SK-N-SH (cell line): ENCODE data around the gene GCLC. TPM values are rescaled to one million over a fixed set of nuclear protein-coding genes. Genes with fewer than 3 reads are reported as not detected.
A peak's percentile ranks its signal among the peaks of the same experiment; 100 is the strongest.

Experiments
- CTCF ChIA-PET: fragments of 300-600, 350-600 bp; formaldehyde crosslinking; extraction: SDS; loops from one replicate; lab custom pipeline; 2021; lab: Yijun Ruan, JAX
- POLR2A ChIA-PET: fragments of 350-600 bp; sonication (Branson Sonifier 250); formaldehyde crosslinking; extraction: SDS; loops from one replicate; lab custom pipeline; 2020; ENCODE audit warnings: antibody characterized with exemption, inconsistent platforms; lab: Yijun Ruan, JAX
- DNase-seq: peaks from one replicate; pipeline ENCODE4 v3.0.0; 2012
- H2AFZ ChIP-seq: fragments of 200-600 bp; sonication (generic); 2 replicates; pipeline ENCODE4 v1.8.1; 2016; ENCODE audit warnings: antibody characterized with exemption, mild to moderate bottlenecking, low read depth
- H3F3A ChIP-seq: fragments of 200-600 bp; sonication (generic); replicated peaks from 2 replicates; pipeline ENCODE3; 2016; ENCODE audit warnings: antibody characterized with exemption, mild to moderate bottlenecking; ENCODE audit not compliant: insufficient read depth
- H3K27ac ChIP-seq, 2 experiments: fragments of 200-500 bp in 1 of 2; fragments of 200-600 bp in 1 of 2; sonication (Bioruptor generic) in 1 of 2; sonication (generic), shearing (Covaris generic) in 1 of 2; 2 replicates each; pipeline versions ENCODE4 v1.5.1 to v1.6.1; 2014 to 2016; ENCODE audit warnings: low read depth in 2 of 2, inconsistent platforms in 1 of 2, low read length in 1 of 2, mild to moderate bottlenecking in 1 of 2, mixed read lengths in 1 of 2
- H3K27me3 ChIP-seq: fragments of 200-600 bp; sonication (generic), shearing (Covaris generic); 2 replicates; pipeline ENCODE4 v1.6.1; 2016; ENCODE audit warnings: mixed run types; ENCODE audit not compliant: insufficient read depth
- H3K36me3 ChIP-seq, 2 experiments: fragments of 200-500 bp in 1 of 2; fragments of 200-600 bp in 1 of 2; sonication (Bioruptor generic) in 1 of 2; sonication (generic) in 1 of 2; replicated peaks in 1 of 2; 2 replicates each; pipeline versions ENCODE3 to v1.5.1; 2014 to 2016; ENCODE audit warnings: low read length in 1 of 2, mild to moderate bottlenecking in 1 of 2; ENCODE audit not compliant: insufficient read depth in 2 of 2, control insufficient read depth in 1 of 2
- H3K4me1 ChIP-seq, 2 experiments: fragments of 200-500 bp in 1 of 2; fragments of 200-600 bp in 1 of 2; sonication (Bioruptor generic) in 1 of 2; sonication (generic), shearing (Covaris generic) in 1 of 2; 2 replicates each; pipeline versions ENCODE4 v1.5.1 to v1.6.1; 2014 to 2016; ENCODE audit warnings: low read depth in 1 of 2, low read length in 1 of 2, mixed run types in 1 of 2; ENCODE audit not compliant: insufficient read depth in 2 of 2, control insufficient read depth in 1 of 2
- H3K4me2 ChIP-seq: fragments of 200-600 bp; sonication (generic), shearing (Covaris generic); 2 replicates; pipeline ENCODE4 v1.6.1; 2017; ENCODE audit warnings: mixed run types
- H3K4me3 ChIP-seq, 2 experiments: fragments of 200-500 bp in 1 of 2; fragments of 200-600 bp in 1 of 2; sonication (Bioruptor generic) in 1 of 2; sonication (generic), shearing (Covaris generic) in 1 of 2; 2 replicates each; pipeline versions ENCODE4 v1.5.1 to v1.8.1; 2014 to 2016; ENCODE audit warnings: low read depth in 2 of 2, inconsistent platforms in 1 of 2, low read length in 1 of 2, mild to moderate bottlenecking in 1 of 2, mixed read lengths in 1 of 2, moderate library complexity in 1 of 2
- H3K79me2 ChIP-seq: fragments of 200-600 bp; sonication (generic); 2 replicates; pipeline ENCODE4 v1.8.1; 2017; ENCODE audit warnings: mild to moderate bottlenecking; ENCODE audit not compliant: insufficient read depth
- H3K9ac ChIP-seq: fragments of 200-600 bp; sonication (generic); 2 replicates; pipeline ENCODE4 v1.6.1; 2017; ENCODE audit warnings: mixed run types
- H3K9me2 ChIP-seq: fragments of 200-600 bp; sonication (generic); 2 replicates; pipeline ENCODE4 v1.6.1; 2017; ENCODE audit warnings: mixed run types
- H3K9me3 ChIP-seq: fragments of 200-600 bp; sonication (generic); 2 replicates; pipeline ENCODE4 v1.6.1; 2017; ENCODE audit warnings: mixed run types, mild to moderate bottlenecking, moderate library complexity
- H4K20me1 ChIP-seq: fragments of 200-600 bp; sonication (generic); 2 replicates; pipeline ENCODE4 v1.6.1; 2017; ENCODE audit warnings: mild to moderate bottlenecking, mixed run types; ENCODE audit not compliant: insufficient read depth
- CTCF ChIP-seq: fragments of 200-600 bp; sonication (generic); IDR thresholded peaks from 2 replicates; pipeline ENCODE4 v1.6.1; 2017; ENCODE audit warnings: antibody characterized with exemption, mild to moderate bottlenecking, moderate library complexity
- FOXJ3 ChIP-seq: sonication (generic); formaldehyde crosslinking; IDR thresholded peaks from 2 replicates; pipeline ENCODE4 v1.5.1; 2020; ENCODE audit warnings: mild to moderate bottlenecking, missing genetic modification reagents
- GATA2 ChIP-seq: sonication (generic); formaldehyde crosslinking; IDR thresholded peaks from 2 replicates; pipeline ENCODE4 v1.5.0; 2020; ENCODE audit warnings: mild to moderate bottlenecking, missing genetic modification reagents
- MXI1 ChIP-seq: IDR thresholded peaks from 2 replicates; pipeline ENCODE4 v1.6.1; 2012; ENCODE audit warnings: mild to moderate bottlenecking, low read depth, low read length, improper control_type of control experiment
- POLR2AphosphoS5 ChIP-seq: IDR thresholded peaks from 2 replicates; pipeline ENCODE4 v1.6.1; 2012; ENCODE audit warnings: low read depth, low read length
- RAD21 ChIP-seq: IDR thresholded peaks from 2 replicates; pipeline ENCODE4 v1.6.1; 2012; ENCODE audit warnings: mild to moderate bottlenecking, low read length
- RFX5 ChIP-seq: IDR thresholded peaks from 2 replicates; pipeline ENCODE4 v1.6.1; 2012; ENCODE audit warnings: mild to moderate bottlenecking, improper control_type of control experiment, low read length
- TAF1 ChIP-seq: IDR thresholded peaks from 2 replicates; pipeline ENCODE4 v1.6.1; 2012; ENCODE audit warnings: low read depth, mild to moderate bottlenecking, low read length, moderate library complexity, borderline replicate concordance
- TEAD4 ChIP-seq: IDR thresholded peaks from 2 replicates; pipeline ENCODE4 v1.4.0; 2012; ENCODE audit warnings: mild to moderate bottlenecking, borderline replicate concordance; ENCODE audit not compliant: insufficient read depth
- WGBS: methylation state at CpG from one replicate; pipeline ENCODE4 v1.1.6; 2017; ENCODE audit warnings: low lambda C conversion rate; 5-methylcytosine and 5-hydroxymethylcytosine counted together
- polyA plus RNA-seq, 3 experiments: library from polyadenylated mRNA; depleted of rRNA; stranded (reverse); fragments of >200 nt; gene quantifications; 2 replicates each; pipeline ENCODE4 v1.2.3, GENCODE V29; 2012
- TF ChIP-seq, protein P1 (sequence below): IDR thresholded peaks from 2 replicates; pipeline ENCODE4 v1.6.1; 2012; ENCODE audit warnings: mild to moderate bottlenecking, low read depth, low read length, moderate library complexity
- TF ChIP-seq, protein P2 (sequence below): IDR thresholded peaks from 2 replicates; pipeline ENCODE4 v1.4.0; 2012; ENCODE audit warnings: low read depth, borderline replicate concordance
- TF ChIP-seq, protein P3 (sequence below): IDR thresholded peaks from 2 replicates; pipeline ENCODE4 v1.4.0; 2012; ENCODE audit warnings: low read depth, borderline replicate concordance

The GCLC gene
- polyA plus RNA-seq, 1 of the 3 experiments (the other 2 are of a cell fraction): 7.5 TPM

DNA sequence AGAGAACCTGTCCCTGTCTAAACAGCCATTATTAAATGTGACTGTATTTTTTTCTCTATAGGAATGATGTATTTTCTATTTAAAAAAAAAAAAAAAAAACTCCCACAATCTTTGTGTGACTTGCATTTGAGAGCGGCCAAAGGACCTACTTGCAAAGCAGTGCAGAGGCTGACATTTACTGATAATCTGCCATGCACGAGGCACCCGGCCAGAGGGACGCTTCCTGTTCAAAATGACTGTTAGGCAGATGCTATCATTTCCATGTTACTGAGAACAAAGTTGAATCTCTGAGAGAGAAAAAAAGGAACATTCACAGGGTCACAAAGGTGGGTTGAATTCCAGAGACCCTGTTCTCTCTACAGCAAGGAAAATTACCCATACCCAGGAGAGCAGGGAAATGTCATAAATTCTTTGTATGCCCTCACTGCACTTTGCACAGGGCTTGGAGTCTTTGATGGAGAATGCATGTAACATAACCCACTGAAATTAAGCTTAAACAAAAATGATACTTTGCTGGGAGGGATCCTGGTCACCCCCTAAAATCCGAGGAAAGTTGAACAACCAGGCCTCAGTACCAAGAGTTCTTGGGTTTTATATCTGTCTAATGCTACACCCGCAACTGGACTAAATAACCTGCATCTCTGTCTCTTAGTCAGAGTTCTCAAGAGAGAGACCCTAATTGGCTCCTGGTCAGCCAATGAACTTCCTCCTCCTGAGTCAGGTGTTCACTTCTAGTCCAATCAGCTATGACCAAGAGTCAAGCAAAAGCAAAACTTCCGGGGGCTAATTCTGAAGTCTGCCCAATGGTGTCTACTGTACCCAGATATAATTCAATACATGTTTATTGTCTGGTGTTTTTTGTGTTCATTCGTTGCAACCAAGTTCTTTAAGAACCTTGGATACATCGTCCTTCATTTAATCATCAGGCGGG, 61.2 kb downstream of the GCLC start:
- Histone ChIP-seq H3K27me3 (peaks cover 17% of the 10 kb centered on the region), H2AFZ (no peak overlapping the region), H3K4me3 (no peak overlapping the region), H3K79me2 (no peaks in the 10 kb centered on the region), H3K9me3 (no peaks in the 10 kb centered on the region)
- CTCF ChIA-PET: interaction anchor here (0.5 to 4.6 kb wide), 71 partner anchors 9 to 827 kb away, joined by 3 to 90 read pairs (median 4); partner anchors contain the start of gene GCLC
- TF ChIP-seq TEAD4 (no peak), RAD21 (peak; percentile 14; the same call in 1 of the 2 replicates), MXI1 (peak; percentile 68; the same call in 1 of the 2 replicates), CTCF (no peak), TAF1 (no peak), FOXJ3 (CRISPR knock-in tag) (no peak), GATA2 (CRISPR knock-in tag) (peak; percentile 58; the same call in 1 of the 2 replicates), RFX5 (no peak), POLR2AphosphoS5 (no peak)
- TF ChIP-seq, protein P1, sequence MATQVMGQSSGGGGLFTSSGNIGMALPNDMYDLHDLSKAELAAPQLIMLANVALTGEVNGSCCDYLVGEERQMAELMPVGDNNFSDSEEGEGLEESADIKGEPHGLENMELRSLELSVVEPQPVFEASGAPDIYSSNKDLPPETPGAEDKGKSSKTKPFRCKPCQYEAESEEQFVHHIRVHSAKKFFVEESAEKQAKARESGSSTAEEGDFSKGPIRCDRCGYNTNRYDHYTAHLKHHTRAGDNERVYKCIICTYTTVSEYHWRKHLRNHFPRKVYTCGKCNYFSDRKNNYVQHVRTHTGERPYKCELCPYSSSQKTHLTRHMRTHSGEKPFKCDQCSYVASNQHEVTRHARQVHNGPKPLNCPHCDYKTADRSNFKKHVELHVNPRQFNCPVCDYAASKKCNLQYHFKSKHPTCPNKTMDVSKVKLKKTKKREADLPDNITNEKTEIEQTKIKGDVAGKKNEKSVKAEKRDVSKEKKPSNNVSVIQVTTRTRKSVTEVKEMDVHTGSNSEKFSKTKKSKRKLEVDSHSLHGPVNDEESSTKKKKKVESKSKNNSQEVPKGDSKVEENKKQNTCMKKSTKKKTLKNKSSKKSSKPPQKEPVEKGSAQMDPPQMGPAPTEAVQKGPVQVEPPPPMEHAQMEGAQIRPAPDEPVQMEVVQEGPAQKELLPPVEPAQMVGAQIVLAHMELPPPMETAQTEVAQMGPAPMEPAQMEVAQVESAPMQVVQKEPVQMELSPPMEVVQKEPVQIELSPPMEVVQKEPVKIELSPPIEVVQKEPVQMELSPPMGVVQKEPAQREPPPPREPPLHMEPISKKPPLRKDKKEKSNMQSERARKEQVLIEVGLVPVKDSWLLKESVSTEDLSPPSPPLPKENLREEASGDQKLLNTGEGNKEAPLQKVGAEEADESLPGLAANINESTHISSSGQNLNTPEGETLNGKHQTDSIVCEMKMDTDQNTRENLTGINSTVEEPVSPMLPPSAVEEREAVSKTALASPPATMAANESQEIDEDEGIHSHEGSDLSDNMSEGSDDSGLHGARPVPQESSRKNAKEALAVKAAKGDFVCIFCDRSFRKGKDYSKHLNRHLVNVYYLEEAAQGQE: no peak
- TF ChIP-seq, protein P2, sequence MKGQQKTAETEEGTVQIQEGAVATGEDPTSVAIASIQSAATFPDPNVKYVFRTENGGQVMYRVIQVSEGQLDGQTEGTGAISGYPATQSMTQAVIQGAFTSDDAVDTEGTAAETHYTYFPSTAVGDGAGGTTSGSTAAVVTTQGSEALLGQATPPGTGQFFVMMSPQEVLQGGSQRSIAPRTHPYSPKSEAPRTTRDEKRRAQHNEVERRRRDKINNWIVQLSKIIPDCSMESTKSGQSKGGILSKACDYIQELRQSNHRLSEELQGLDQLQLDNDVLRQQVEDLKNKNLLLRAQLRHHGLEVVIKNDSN: no peak; the same call in 1 of the 2 replicates
- TF ChIP-seq, protein P3, sequence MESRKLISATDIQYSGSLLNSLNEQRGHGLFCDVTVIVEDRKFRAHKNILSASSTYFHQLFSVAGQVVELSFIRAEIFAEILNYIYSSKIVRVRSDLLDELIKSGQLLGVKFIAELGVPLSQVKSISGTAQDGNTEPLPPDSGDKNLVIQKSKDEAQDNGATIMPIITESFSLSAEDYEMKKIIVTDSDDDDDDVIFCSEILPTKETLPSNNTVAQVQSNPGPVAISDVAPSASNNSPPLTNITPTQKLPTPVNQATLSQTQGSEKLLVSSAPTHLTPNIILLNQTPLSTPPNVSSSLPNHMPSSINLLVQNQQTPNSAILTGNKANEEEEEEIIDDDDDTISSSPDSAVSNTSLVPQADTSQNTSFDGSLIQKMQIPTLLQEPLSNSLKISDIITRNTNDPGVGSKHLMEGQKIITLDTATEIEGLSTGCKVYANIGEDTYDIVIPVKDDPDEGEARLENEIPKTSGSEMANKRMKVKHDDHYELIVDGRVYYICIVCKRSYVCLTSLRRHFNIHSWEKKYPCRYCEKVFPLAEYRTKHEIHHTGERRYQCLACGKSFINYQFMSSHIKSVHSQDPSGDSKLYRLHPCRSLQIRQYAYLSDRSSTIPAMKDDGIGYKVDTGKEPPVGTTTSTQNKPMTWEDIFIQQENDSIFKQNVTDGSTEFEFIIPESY: no peak
- TF ChIP-seq, all 33 proteins: peak for 3
- WGBS: 42% methylated on average over 10 of the region's 10 CpGs
- H3K36me3 ChIP-seq: no peaks in the 10 kb centered on the region
- no peak overlapping the region for H3K4me2 ChIP-seq
- H3K4me1 ChIP-seq: peaks cover 0 to 8% of the 10 kb centered on the region in 2 experiments; a peak in 2 of 4 replicates
- no peaks in the 10 kb centered on the region for H3K9me2 ChIP-seq
- DNase-seq: peak; percentile 31
- H3F3A ChIP-seq: no peaks in the 10 kb centered on the region
- H3K9ac ChIP-seq: no peak overlapping the region
- H3K27ac ChIP-seq: peak overlapping the region in 1 of 2 experiments; percentile 47; a peak in 2 of 4 replicates
- POLR2A ChIA-PET: no interaction called here
- no peaks in the 10 kb centered on the region for H4K20me1 ChIP-seq
